K562 (cell line): Measurements from ENCODE around the gene SLC12A9. TPM values are rescaled to one million over a fixed set of nuclear protein-coding genes. Genes with fewer than 3 reads are reported as not detected.

Experiments
- ATAC-seq: fragments of 200-7000 bp; cut with Tn5 transposase; 3 replicates; pipeline ENCODE4 v1.9.1; 2020; ENCODE audit warnings: moderate library complexity
- BruUV-seq: library from RNA; stranded (reverse); fragments of 400-500 nt; replicated peaks from 2 replicates; lab custom pipeline; 2021; lab: Mats Ljungman, UMichigan
- CTCF ChIA-PET: fragments of 300-600 bp; formaldehyde crosslinking; extraction: SDS; loops from one replicate; lab custom pipeline; 2021; ENCODE audit warnings: low intra/inter-chr PET ratio; lab: Yijun Ruan, JAX
- POLR2A ChIA-PET: fragments of 300-600, 350-650 bp; sonication (Branson Sonifier 250); formaldehyde crosslinking; extraction: SDS; loops from one replicate; lab custom pipeline; 2021; ENCODE audit warnings: antibody characterized with exemption, inconsistent platforms; lab: Yijun Ruan, JAX
- DNase-seq, 4 experiments: peaks; one replicate each; pipeline versions ENCODE4 v3.0.0 to v3.0.0-alpha.2; 2011 to 2018; ENCODE audit warnings: low spot score in 3 of 4, mixed read lengths in 3 of 4; ENCODE audit errors: extremely low read depth in 1 of 4
- FAIRE-seq: peaks from 2 replicates; lab custom pipeline; 2011; peaks lifted over from hg19 to GRCh38; lab: Jason Lieb, UNC
- H2AFZ ChIP-seq: 2 replicates; pipeline ENCODE4 v1.6.0; 2011; ENCODE audit warnings: low read depth, low read length, control low read depth, inconsistent platforms
- H3K27ac ChIP-seq: fragments of 200-600 bp; 3 replicates; pipeline ENCODE4 v1.8.0; 2011; ENCODE audit warnings: low read depth, mild to moderate bottlenecking, control low read depth, inconsistent platforms, low read length, moderate library complexity, mixed read lengths; ENCODE audit errors: extremely low read depth
- H3K27me3 ChIP-seq, 2 experiments: fragments of 300-600 bp in 1 of 2; 2 replicates in 1 of 2; 3 replicates in 1 of 2; pipeline versions ENCODE4 v1.6.0 to v1.8.0; 2011; ENCODE audit warnings: inconsistent platforms in 2 of 2, low read length in 2 of 2, mild to moderate bottlenecking in 1 of 2, mixed read lengths in 1 of 2, moderate library complexity in 1 of 2; ENCODE audit not compliant: control insufficient read depth in 2 of 2, insufficient read depth in 2 of 2
- H3K36me3 ChIP-seq: fragments of 300-600 bp; 3 replicates; pipeline ENCODE4 v1.8.0; 2011; ENCODE audit warnings: mild to moderate bottlenecking, low read length, inconsistent platforms; ENCODE audit not compliant: control insufficient read depth, insufficient read depth
- H3K4me1 ChIP-seq, 2 experiments: fragments of 200-600 bp in 1 of 2; replicated peaks in 1 of 2; 2 replicates in 1 of 2; 3 replicates in 1 of 2; pipeline versions ENCODE4 v1.5.1 to v1.8.0; 2011; ENCODE audit warnings: inconsistent platforms in 2 of 2, low read length in 2 of 2, mild to moderate bottlenecking in 1 of 2, mixed read lengths in 1 of 2, moderate library complexity in 1 of 2; ENCODE audit not compliant: control insufficient read depth in 2 of 2, insufficient read depth in 2 of 2
- H3K4me2 ChIP-seq: 2 replicates; pipeline ENCODE4 v1.6.1; 2011; ENCODE audit warnings: low read length, control low read depth, inconsistent platforms, mixed read lengths; ENCODE audit not compliant: insufficient read depth
- H3K4me3 ChIP-seq: fragments of 200-600 bp; sonication (generic), shearing (Covaris generic); 2 replicates; pipeline ENCODE4 v1.5.1; 2016; ENCODE audit warnings: control low read depth, inconsistent platforms
- H3K79me2 ChIP-seq: fragments of 200-600 bp; 3 replicates; pipeline ENCODE4 v1.8.0; 2011; ENCODE audit warnings: low read length, inconsistent platforms; ENCODE audit not compliant: control insufficient read depth, insufficient read depth
- H3K9ac ChIP-seq, 2 experiments: 2 replicates each; pipeline versions ENCODE4 v1.6.0 to v1.6.1; 2011; ENCODE audit warnings: low read depth in 2 of 2, low read length in 2 of 2, control low read depth in 1 of 2, inconsistent platforms in 1 of 2, mild to moderate bottlenecking in 1 of 2, mixed read lengths in 1 of 2; ENCODE audit not compliant: insufficient read depth in 1 of 2
- H3K9me1 ChIP-seq: one replicate; pipeline ENCODE4 v1.6.0; 2011; ENCODE audit warnings: inconsistent platforms, mild to moderate bottlenecking, low read length, moderate library complexity; ENCODE audit not compliant: control insufficient read depth, insufficient read depth
- H3K9me3 ChIP-seq: replicated peaks from 2 replicates; pipeline ENCODE4 v1.5.1; 2011; ENCODE audit warnings: low read depth, low read length, inconsistent platforms; ENCODE audit not compliant: control insufficient read depth, insufficient read depth
- H4K20me1 ChIP-seq: replicated peaks from 2 replicates; pipeline ENCODE4 v1.6.1; 2011; ENCODE audit warnings: low read length, inconsistent platforms, mixed read lengths; ENCODE audit not compliant: control insufficient read depth, insufficient read depth
- BRD9 ChIP-seq: fragments of 450-650 bp; IDR thresholded peaks from 2 replicates; pipeline ENCODE4 v1.6.1; 2018; ENCODE audit warnings: low read depth; ENCODE audit not compliant: partially characterized antibody
- ZNF431 ChIP-seq: sonication (generic); formaldehyde crosslinking; IDR thresholded peaks from 2 replicates; pipeline ENCODE4 v1.8.0; 2022; ENCODE audit warnings: mild to moderate bottlenecking, missing genetic modification reagents
- WGBS: fragments of 100-300 bp; shearing (Covaris generic); methylation state at CpG from one replicate; pipeline ENCODE4 v1.1.6; 2016; ENCODE audit warnings: low coverage, mixed read lengths; ENCODE audit not compliant: insufficient coverage; ENCODE audit errors: missing lambda C conversion rate; 5-methylcytosine and 5-hydroxymethylcytosine counted together
- in situ Hi-C: fragments of 300-500 bp; cut with MboI; formaldehyde crosslinking; loops from 4 replicates; pipeline ENCODE4 v1.15.0; 2018; ENCODE audit warnings: inconsistent platforms, mixed read lengths
- intact Hi-C: fragments of 100-400 bp; cut with micrococcal nuclease; formaldehyde crosslinking; loops from 2 replicates; pipeline ENCODE4 v1.14.2; 2022
- polyA plus RNA-seq, 8 experiments: library from polyadenylated mRNA; depleted of rRNA in 4 of 8; stranded (reverse) in 5 of 8; unstranded in 3 of 8; fragments of >200 nt; fragmentation: Nextera tagmentation in 2 of 8; fragmentation: Illumina TruSeq in 1 of 8; extraction: Ambion mirVana in 2 of 8; extraction: Trizol in 1 of 8; gene quantifications; 2 replicates each; pipeline versions ENCODE4 v1.2.1 to v1.2.3, GENCODE V29; 2011 to 2014; ENCODE audit warnings: inconsistent platforms in 1 of 8, missing spikeins in 1 of 8
- total RNA-seq, 7 experiments: library from RNA; depleted of rRNA in 6 of 7; stranded (reverse); fragments of >200 nt in 6 of 7; fragmentation: Illumina TruSeq in 2 of 7; extraction: Trizol in 2 of 7; gene quantifications; 2 replicates each; pipeline versions ENCODE4 v1.2.1 to v1.2.3, GENCODE V29; 2011 to 2021; ENCODE audit warnings: low replicate concordance in 1 of 7
- TF ChIP-seq, protein P1 (sequence below): fragments of 450-650 bp; formaldehyde crosslinking; IDR thresholded peaks from 2 replicates; pipeline ENCODE4 v1.4.0; 2020; ENCODE audit warnings: mild to moderate bottlenecking, moderate library complexity
- TF ChIP-seq, protein P2 (sequence below): fragments of 450-650 bp; IDR thresholded peaks from 2 replicates; pipeline ENCODE4 v1.6.1; 2016; ENCODE audit warnings: mild to moderate bottlenecking, moderate library complexity

The SLC12A9 gene
- total and polyA plus RNA-seq, 9 of the 15 experiments (the other 6 are each of a cell fraction or from before 2014, with no cell fraction given), result 0.06 to 20.2 (median 10.7) TPM

DNA sequence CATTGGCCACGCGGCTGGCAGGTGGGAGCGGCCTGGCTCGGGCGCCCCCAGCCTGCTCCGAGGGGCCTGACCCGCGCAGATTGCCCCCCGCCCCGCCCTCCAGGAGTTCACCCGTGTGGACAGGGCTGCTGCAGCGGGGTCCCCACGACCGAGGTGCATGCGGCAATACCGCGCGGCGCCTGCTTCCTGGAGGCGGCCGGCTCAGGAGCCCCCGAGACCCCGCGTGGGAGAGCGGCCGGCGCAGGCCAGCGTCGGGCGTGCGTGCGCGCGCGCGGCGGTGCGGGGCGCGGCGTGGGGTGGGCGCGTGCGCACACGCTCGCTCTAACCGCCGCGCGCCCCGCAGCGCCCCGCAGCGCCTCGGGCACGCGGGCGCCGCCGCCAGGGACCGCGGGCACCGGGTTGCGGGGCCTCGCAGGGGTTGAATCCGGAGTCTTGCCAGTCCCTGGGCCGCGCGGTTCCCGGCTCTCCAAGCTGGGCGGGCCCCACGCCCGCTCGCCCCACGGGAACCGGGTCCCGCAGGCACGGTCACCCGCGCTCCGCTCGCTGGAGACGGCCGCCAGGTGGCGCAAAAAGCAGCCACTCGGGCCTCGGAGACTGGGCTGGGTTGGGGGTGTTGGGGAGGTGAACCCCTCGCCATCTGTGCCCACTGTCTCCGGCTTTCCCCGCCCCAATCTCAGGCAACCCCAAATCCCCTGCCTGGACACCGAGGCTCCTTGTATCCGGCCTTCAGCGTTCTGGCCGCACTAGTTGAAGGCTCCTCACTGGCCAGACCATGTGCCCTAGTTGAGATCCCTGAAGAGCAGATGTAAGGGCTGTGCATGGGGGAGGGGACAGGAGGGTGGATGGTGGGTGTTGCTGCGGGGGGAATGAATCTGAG lies 44.5 kb downstream of the SLC12A9 start:
- H3K4me3 ChIP-seq, result peak overlapping the region; percentile 39
- BruUV-seq, result no TSS peak
- no peaks in the 10 kb centered on the region; the same call in 2 of the 3 replicates for H3K79me2 ChIP-seq
- 8% methylated on average over 44 of the region's 95 CpGs for WGBS
- in situ Hi-C loops (no loop called here), intact Hi-C loops (loop anchor here (1.0 to 5.0 kb wide), 6 partner anchors 69 to 385 kb away; no protein-coding TSS in a partner anchor)
- no peaks in the 10 kb centered on the region for H3K9me1 ChIP-seq
- FAIRE-seq, result no peak
- peak; percentile 77 to 80 (median 78) for DNase-seq
- no peaks in the 10 kb centered on the region for H3K36me3 ChIP-seq
- H2AFZ ChIP-seq, result peak overlapping the region; percentile 96
- H4K20me1 ChIP-seq, result no peaks in the 10 kb centered on the region
- ChIA-PET POLR2A (interaction anchor here (0.6 to 2.1 kb wide), 5 partner anchors 13 to 362 kb away, joined by 3 to 7 read pairs (median 4); partner anchors contain the start of gene SRRT), CTCF (interaction anchor here (0.6 to 3.1 kb wide), 6 partner anchors 134 to 295 kb away, joined by 3 to 44 read pairs (median 6); no protein-coding TSS in a partner anchor)
- no peaks in the 10 kb centered on the region for H3K9me3 ChIP-seq
- ATAC-seq, result peak; percentile 53
- H3K4me1 ChIP-seq, result peaks cover 27 to 71% of the 10 kb centered on the region in 2 experiments
- no peaks in the 10 kb centered on the region for H3K27me3 ChIP-seq
- H3K27ac ChIP-seq, result peak overlapping the region; percentile 48
- peak overlapping the region; percentile 81 for H3K4me2 ChIP-seq
- H3K9ac ChIP-seq, result peak overlapping the region; percentile 44 to 86
- TF ChIP-seq BRD9 (peak; percentile 29), ZNF431 (CRISPR knock-in tag) (peak; percentile 16; the same call in 1 of the 2 replicates)
- TF ChIP-seq, protein P1, sequence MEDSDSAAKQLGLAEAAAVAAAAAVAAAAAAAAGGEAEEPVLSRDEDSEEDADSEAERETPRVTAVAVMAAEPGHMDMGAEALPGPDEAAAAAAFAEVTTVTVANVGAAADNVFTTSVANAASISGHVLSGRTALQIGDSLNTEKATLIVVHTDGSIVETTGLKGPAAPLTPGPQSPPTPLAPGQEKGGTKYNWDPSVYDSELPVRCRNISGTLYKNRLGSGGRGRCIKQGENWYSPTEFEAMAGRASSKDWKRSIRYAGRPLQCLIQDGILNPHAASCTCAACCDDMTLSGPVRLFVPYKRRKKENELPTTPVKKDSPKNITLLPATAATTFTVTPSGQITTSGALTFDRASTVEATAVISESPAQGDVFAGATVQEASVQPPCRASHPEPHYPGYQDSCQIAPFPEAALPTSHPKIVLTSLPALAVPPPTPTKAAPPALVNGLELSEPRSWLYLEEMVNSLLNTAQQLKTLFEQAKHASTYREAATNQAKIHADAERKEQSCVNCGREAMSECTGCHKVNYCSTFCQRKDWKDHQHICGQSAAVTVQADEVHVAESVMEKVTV (CRISPR knock-in tag), result peak; percentile 37; the same call in 1 of the 2 replicates
- TF ChIP-seq, protein P2, sequence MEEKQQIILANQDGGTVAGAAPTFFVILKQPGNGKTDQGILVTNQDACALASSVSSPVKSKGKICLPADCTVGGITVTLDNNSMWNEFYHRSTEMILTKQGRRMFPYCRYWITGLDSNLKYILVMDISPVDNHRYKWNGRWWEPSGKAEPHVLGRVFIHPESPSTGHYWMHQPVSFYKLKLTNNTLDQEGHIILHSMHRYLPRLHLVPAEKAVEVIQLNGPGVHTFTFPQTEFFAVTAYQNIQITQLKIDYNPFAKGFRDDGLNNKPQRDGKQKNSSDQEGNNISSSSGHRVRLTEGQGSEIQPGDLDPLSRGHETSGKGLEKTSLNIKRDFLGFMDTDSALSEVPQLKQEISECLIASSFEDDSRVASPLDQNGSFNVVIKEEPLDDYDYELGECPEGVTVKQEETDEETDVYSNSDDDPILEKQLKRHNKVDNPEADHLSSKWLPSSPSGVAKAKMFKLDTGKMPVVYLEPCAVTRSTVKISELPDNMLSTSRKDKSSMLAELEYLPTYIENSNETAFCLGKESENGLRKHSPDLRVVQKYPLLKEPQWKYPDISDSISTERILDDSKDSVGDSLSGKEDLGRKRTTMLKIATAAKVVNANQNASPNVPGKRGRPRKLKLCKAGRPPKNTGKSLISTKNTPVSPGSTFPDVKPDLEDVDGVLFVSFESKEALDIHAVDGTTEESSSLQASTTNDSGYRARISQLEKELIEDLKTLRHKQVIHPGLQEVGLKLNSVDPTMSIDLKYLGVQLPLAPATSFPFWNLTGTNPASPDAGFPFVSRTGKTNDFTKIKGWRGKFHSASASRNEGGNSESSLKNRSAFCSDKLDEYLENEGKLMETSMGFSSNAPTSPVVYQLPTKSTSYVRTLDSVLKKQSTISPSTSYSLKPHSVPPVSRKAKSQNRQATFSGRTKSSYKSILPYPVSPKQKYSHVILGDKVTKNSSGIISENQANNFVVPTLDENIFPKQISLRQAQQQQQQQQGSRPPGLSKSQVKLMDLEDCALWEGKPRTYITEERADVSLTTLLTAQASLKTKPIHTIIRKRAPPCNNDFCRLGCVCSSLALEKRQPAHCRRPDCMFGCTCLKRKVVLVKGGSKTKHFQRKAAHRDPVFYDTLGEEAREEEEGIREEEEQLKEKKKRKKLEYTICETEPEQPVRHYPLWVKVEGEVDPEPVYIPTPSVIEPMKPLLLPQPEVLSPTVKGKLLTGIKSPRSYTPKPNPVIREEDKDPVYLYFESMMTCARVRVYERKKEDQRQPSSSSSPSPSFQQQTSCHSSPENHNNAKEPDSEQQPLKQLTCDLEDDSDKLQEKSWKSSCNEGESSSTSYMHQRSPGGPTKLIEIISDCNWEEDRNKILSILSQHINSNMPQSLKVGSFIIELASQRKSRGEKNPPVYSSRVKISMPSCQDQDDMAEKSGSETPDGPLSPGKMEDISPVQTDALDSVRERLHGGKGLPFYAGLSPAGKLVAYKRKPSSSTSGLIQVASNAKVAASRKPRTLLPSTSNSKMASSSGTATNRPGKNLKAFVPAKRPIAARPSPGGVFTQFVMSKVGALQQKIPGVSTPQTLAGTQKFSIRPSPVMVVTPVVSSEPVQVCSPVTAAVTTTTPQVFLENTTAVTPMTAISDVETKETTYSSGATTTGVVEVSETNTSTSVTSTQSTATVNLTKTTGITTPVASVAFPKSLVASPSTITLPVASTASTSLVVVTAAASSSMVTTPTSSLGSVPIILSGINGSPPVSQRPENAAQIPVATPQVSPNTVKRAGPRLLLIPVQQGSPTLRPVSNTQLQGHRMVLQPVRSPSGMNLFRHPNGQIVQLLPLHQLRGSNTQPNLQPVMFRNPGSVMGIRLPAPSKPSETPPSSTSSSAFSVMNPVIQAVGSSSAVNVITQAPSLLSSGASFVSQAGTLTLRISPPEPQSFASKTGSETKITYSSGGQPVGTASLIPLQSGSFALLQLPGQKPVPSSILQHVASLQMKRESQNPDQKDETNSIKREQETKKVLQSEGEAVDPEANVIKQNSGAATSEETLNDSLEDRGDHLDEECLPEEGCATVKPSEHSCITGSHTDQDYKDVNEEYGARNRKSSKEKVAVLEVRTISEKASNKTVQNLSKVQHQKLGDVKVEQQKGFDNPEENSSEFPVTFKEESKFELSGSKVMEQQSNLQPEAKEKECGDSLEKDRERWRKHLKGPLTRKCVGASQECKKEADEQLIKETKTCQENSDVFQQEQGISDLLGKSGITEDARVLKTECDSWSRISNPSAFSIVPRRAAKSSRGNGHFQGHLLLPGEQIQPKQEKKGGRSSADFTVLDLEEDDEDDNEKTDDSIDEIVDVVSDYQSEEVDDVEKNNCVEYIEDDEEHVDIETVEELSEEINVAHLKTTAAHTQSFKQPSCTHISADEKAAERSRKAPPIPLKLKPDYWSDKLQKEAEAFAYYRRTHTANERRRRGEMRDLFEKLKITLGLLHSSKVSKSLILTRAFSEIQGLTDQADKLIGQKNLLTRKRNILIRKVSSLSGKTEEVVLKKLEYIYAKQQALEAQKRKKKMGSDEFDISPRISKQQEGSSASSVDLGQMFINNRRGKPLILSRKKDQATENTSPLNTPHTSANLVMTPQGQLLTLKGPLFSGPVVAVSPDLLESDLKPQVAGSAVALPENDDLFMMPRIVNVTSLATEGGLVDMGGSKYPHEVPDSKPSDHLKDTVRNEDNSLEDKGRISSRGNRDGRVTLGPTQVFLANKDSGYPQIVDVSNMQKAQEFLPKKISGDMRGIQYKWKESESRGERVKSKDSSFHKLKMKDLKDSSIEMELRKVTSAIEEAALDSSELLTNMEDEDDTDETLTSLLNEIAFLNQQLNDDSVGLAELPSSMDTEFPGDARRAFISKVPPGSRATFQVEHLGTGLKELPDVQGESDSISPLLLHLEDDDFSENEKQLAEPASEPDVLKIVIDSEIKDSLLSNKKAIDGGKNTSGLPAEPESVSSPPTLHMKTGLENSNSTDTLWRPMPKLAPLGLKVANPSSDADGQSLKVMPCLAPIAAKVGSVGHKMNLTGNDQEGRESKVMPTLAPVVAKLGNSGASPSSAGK, result peak; percentile 81
